HUES64 (cell line): ENCODE measurements around the gene ERVH48-1.
"Not testable (repeated sequence)": the region's sequence is repeated elsewhere in the genome, so short reads cannot be mapped to it uniquely, and the experiment has no call there.

Experiments used
- H3K27ac ChIP-seq: 2 replicates; pipeline ENCODE4 v1.7.0; 2013; ENCODE audit warnings: low read depth, low read length, inconsistent platforms
- H3K27me3 ChIP-seq: 2 replicates; pipeline ENCODE4 v1.6.1; 2013; ENCODE audit warnings: mild to moderate bottlenecking, low read length; ENCODE audit not compliant: insufficient read depth
- H3K36me3 ChIP-seq: 2 replicates; pipeline ENCODE4 v1.6.1; 2013; ENCODE audit warnings: mild to moderate bottlenecking, low read length; ENCODE audit not compliant: insufficient read depth
- H3K4me1 ChIP-seq: 2 replicates; pipeline ENCODE4 v1.6.1; 2013; ENCODE audit warnings: mild to moderate bottlenecking, low read length, moderate library complexity; ENCODE audit not compliant: insufficient read depth
- H3K4me3 ChIP-seq: 2 replicates; pipeline ENCODE4 v1.5.1; 2013; ENCODE audit warnings: mild to moderate bottlenecking, low read length, moderate library complexity
- H3K9ac ChIP-seq: 2 replicates; pipeline ENCODE4 v1.6.1; 2013; ENCODE audit warnings: mild to moderate bottlenecking, low read depth, low read length
- H3K9me3 ChIP-seq: 2 replicates; pipeline ENCODE4 v1.6.1; 2013; ENCODE audit warnings: low read depth, low read length; ENCODE audit not compliant: insufficient read depth
- WGBS: fragments of 150-250, 120-280 bp; methylation state at CpG from one replicate; pipeline ENCODE4 v1.1.7; 2013; ENCODE audit warnings: missing lambda C conversion rate; 5-methylcytosine and 5-hydroxymethylcytosine counted together

ERVH48-1 gene

GRCh38 chr21:42962380-42963007 is 37.1 kb upstream of the ERVH48-1 start:
- Histone ChIP-seq H3K9ac (no peak overlapping the region), H3K4me1 (peaks cover 6% of the 10 kb centered on the region; the same call in 1 of the 2 replicates), H3K9me3 (no peaks in the 10 kb centered on the region), H3K27ac (0 out of 2 replicates have a peak overlapping the region, but pooled peaks have one; percentile 25), H3K4me3 (no peak overlapping the region), H3K36me3 (no peaks in the 10 kb centered on the region), H3K27me3 (no peaks in the 10 kb centered on the region)
- 79% methylated on average over 4 of the region's 6 CpGs for WGBS

- H3K9ac ChIP-seq, result no peak overlapping the region
Observed at GRCh38 chr21:42959728-42960127, 34.3 kb upstream of the ERVH48-1 start.

GRCh38 chr21:42958122-42958521 is 32.7 kb upstream of the ERVH48-1 start:
- Histone ChIP-seq H3K9ac (peak overlapping the region; percentile 64; the same call in 1 of the 2 replicates), H3K27ac (peak overlapping the region; percentile 97), H3K4me1 (peaks cover 23% of the 10 kb centered on the region; the same call in 1 of the 2 replicates)
- H3K9me3 ChIP-seq, H3K36me3 ChIP-seq, H3K4me3 ChIP-seq, H3K27me3 ChIP-seq: not testable (repeated sequence)
- 91% methylated on average over 6 of the region's 6 CpGs for WGBS

More at GRCh38 chr21:42959728-42960127, 34.3 kb upstream of the ERVH48-1 start:
- Histone ChIP-seq H3K27me3 (no peaks in the 10 kb centered on the region), H3K4me1 (peaks cover 23% of the 10 kb centered on the region; the same call in 1 of the 2 replicates), H3K9me3 (no peaks in the 10 kb centered on the region; the same call in 1 of the 2 replicates), H3K4me3 (no peak overlapping the region), H3K27ac (peak overlapping the region; percentile 95; the same call in 1 of the 2 replicates), H3K36me3 (no peaks in the 10 kb centered on the region)
- 47% methylated on average over 3 of the region's 3 CpGs for WGBS

- Histone ChIP-seq H3K27ac (peak overlapping the region; percentile 97), H3K4me1 (peaks cover 23% of the 10 kb centered on the region; the same call in 1 of the 2 replicates), H3K4me3 (0 out of 2 replicates have a peak overlapping the region, but pooled peaks have one; percentile 9), H3K9me3 (no peaks in the 10 kb centered on the region; the same call in 1 of the 2 replicates), H3K9ac (peak overlapping the region; percentile 64), H3K36me3 (no peaks in the 10 kb centered on the region), H3K27me3 (no peaks in the 10 kb centered on the region)
- 57% methylated on average over 12 of the region's 13 CpGs for WGBS
Observed at GRCh38 chr21:42956824-42957630, 31.6 kb upstream of the ERVH48-1 start.

GRCh38 chr21:42951193-42951592 is 25.8 kb upstream of the ERVH48-1 start:
- H3K9ac ChIP-seq, H3K4me3 ChIP-seq, H3K9me3 ChIP-seq, H3K4me1 ChIP-seq, H3K36me3 ChIP-seq, H3K27me3 ChIP-seq, H3K27ac ChIP-seq: not testable (repeated sequence)
- 93% methylated on average over 7 of the region's 9 CpGs for WGBS

- not testable (repeated sequence) for H3K4me1 ChIP-seq, H3K9me3 ChIP-seq, H3K27ac ChIP-seq, H3K36me3 ChIP-seq, H3K9ac ChIP-seq, H3K4me3 ChIP-seq, H3K27me3 ChIP-seq
- WGBS, result 96% methylated on average over 13 of the region's 13 CpGs
Observed at GRCh38 chr21:42949094-42949755, 23.8 kb upstream of the ERVH48-1 start.

GRCh38 chr21:42942244-42942643 is 16.8 kb upstream of the ERVH48-1 start:
- no peaks in the 10 kb centered on the region for H3K27me3 ChIP-seq
- no peaks in the 10 kb centered on the region for H3K9me3 ChIP-seq
- H3K27ac ChIP-seq, result no peak overlapping the region
- no peak overlapping the region for H3K4me3 ChIP-seq
- no peaks in the 10 kb centered on the region for H3K36me3 ChIP-seq
- H3K9ac ChIP-seq, result no peak overlapping the region
- WGBS, result 80% methylated on average over 6 of the region's 6 CpGs
- H3K4me1 ChIP-seq, result peaks cover 10% of the 10 kb centered on the region; the same call in 1 of the 2 replicates

GRCh38 chr21:42941696-42942085 is 16.3 kb upstream of the ERVH48-1 start:
- no peak overlapping the region for H3K9ac ChIP-seq
- peaks cover 16% of the 10 kb centered on the region for H3K4me1 ChIP-seq
- no peak overlapping the region for H3K4me3 ChIP-seq
- no peak overlapping the region for H3K27ac ChIP-seq
- 95% methylated on average over 6 of the region's 6 CpGs for WGBS
- H3K27me3 ChIP-seq, result no peaks in the 10 kb centered on the region
- H3K36me3 ChIP-seq, result no peaks in the 10 kb centered on the region
- no peaks in the 10 kb centered on the region for H3K9me3 ChIP-seq

- Histone ChIP-seq H3K27ac (no peak overlapping the region), H3K27me3 (no peaks in the 10 kb centered on the region), H3K9me3 (no peaks in the 10 kb centered on the region), H3K9ac (no peak overlapping the region), H3K4me1 (peaks cover 21% of the 10 kb centered on the region), H3K36me3 (no peaks in the 10 kb centered on the region), H3K4me3 (no peak overlapping the region)
- WGBS, result 89% methylated on average over 15 of the region's 16 CpGs
Observed at GRCh38 chr21:42939582-42940413, 14.4 kb upstream of the ERVH48-1 start.

- 91% methylated on average over 6 of the region's 6 CpGs for WGBS
- H3K27me3 ChIP-seq, result not testable (repeated sequence)
- peaks cover 21% of the 10 kb centered on the region for H3K4me1 ChIP-seq
Observed at GRCh38 chr21:42938606-42938995, 13.2 kb upstream of the ERVH48-1 start.

More at GRCh38 chr21:42938606-42938995, 13.2 kb upstream of the ERVH48-1 start:
- not testable (repeated sequence) for H3K4me3 ChIP-seq, H3K9ac ChIP-seq, H3K36me3 ChIP-seq, H3K9me3 ChIP-seq
- H3K27ac ChIP-seq, result peak overlapping the region; percentile 69
